KBM-7 (cell line): Measurements from ENCODE around the gene NYAP2.

Experiments
- DNase-seq: peaks from one replicate; pipeline ENCODE4 v3.0.0-alpha.2; 2015
- in situ Hi-C: fragments of 300-500 bp; cut with MboI; formaldehyde crosslinking; loops from 2 replicates; pipeline ENCODE4 v1.14.3; 2020; ENCODE audit warnings: low sequenced_read_pairs, low pct_unique_long_range_greater_than_20kb, mixed read lengths

The NYAP2 gene

GRCh38 chr2:225468131-225468530 lies 68.6 kb downstream of the NYAP2 start:
- DNase-seq = no peak
- in situ Hi-C loops = no loop called here

- in situ Hi-C loops = no loop called here
- DNase-seq = no peak
Observed at GRCh38 chr2:225471039-225471438, 71.5 kb downstream of the NYAP2 start.

- in situ Hi-C loops = no loop called here
- no peak for DNase-seq
Observed at GRCh38 chr2:225471482-225471881, 72.0 kb downstream of the NYAP2 start.

GRCh38 chr2:225472161-225472560 lies 72.7 kb downstream of the NYAP2 start:
- in situ Hi-C loops = no loop called here
- no peak for DNase-seq

GRCh38 chr2:225479386-225479785 lies 79.9 kb downstream of the NYAP2 start:
- in situ Hi-C loops = no loop called here
- no peak for DNase-seq

GRCh38 chr2:225484751-225485150 lies 85.2 kb downstream of the NYAP2 start:
- in situ Hi-C loops = no loop called here
- no peak for DNase-seq

GRCh38 chr2:225486236-225486635 lies 86.7 kb downstream of the NYAP2 start:
- in situ Hi-C loops = no loop called here
- no peak for DNase-seq

GRCh38 chr2:225487878-225488416 lies 88.4 kb downstream of the NYAP2 start:
- in situ Hi-C loops = no loop called here
- DNase-seq = no peak

GRCh38 chr2:225488743-225489142 lies 89.2 kb downstream of the NYAP2 start:
- in situ Hi-C loops = no loop called here
- DNase-seq = no peak

- in situ Hi-C loops = no loop called here
- no peak for DNase-seq
Observed at GRCh38 chr2:225493420-225494099, 94.0 kb downstream of the NYAP2 start.

- no peak for DNase-seq
Observed at GRCh38 chr2:225494100-225494459, 94.6 kb downstream of the NYAP2 start.

GRCh38 chr2:225495706-225496105 lies 96.2 kb downstream of the NYAP2 start:
- in situ Hi-C loops = no loop called here
- DNase-seq = no peak

More at GRCh38 chr2:225494100-225494459, 94.6 kb downstream of the NYAP2 start:
- in situ Hi-C loops = no loop called here

- in situ Hi-C loops = no loop called here
- no peak for DNase-seq
Observed at GRCh38 chr2:225496568-225496967, 97.1 kb downstream of the NYAP2 start.

GRCh38 chr2:225497166-225497565 lies 97.7 kb downstream of the NYAP2 start:
- in situ Hi-C loops = no loop called here
- DNase-seq = no peak

- in situ Hi-C loops = no loop called here
- DNase-seq = no peak
Observed at GRCh38 chr2:225501022-225501421, 101.5 kb downstream of the NYAP2 start.

GRCh38 chr2:225502971-225503370 lies 103.5 kb downstream of the NYAP2 start:
- in situ Hi-C loops = no loop called here
- DNase-seq = no peak

GRCh38 chr2:225510796-225511195 lies 111.3 kb downstream of the NYAP2 start:
- DNase-seq = no peak
- in situ Hi-C loops = no loop called here

- DNase-seq = no peak
Observed at GRCh38 chr2:225512469-225512868, 113.0 kb downstream of the NYAP2 start.

GRCh38 chr2:225512876-225513540 lies 113.5 kb downstream of the NYAP2 start:
- DNase-seq = no peak
- in situ Hi-C loops = no loop called here

More at GRCh38 chr2:225512469-225512868, 113.0 kb downstream of the NYAP2 start:
- in situ Hi-C loops = no loop called here

- in situ Hi-C loops = no loop called here
- no peak for DNase-seq
Observed at GRCh38 chr2:225515033-225515432, 115.5 kb downstream of the NYAP2 start.
